Measurements from ENCODE around the gene TXNDC17. TPM values are rescaled to one million over a fixed set of nuclear protein-coding genes. Genes with fewer than 3 reads are reported as not detected.

Gene TXNDC17
- total and polyA plus RNA-seq, 2 of the 13 experiments (the other 11 are each of a cell fraction or from before 2014, with no cell fraction given): 188 to 266 TPM

- Histone ChIP-seq H3K27me3 (ENCODE audit: control insufficient read depth in 1 of 2, insufficient read depth in 2 of 2, low read length in 2 of 2) (no peaks in the 10 kb centered on the region), H3K4me2 (ENCODE audit: low read depth, low read length) (no peak overlapping the region), H3K9ac (ENCODE audit: insufficient read depth, low read depth, low read length) (no peak overlapping the region), H4K20me1 (ENCODE audit: insufficient read depth, low read length) (no peaks in the 10 kb centered on the region), H2AFZ (ENCODE audit: low read length) (no peak overlapping the region), H3K9me3 (ENCODE audit: low read length) (no peaks in the 10 kb centered on the region), H3K79me2 (ENCODE audit: insufficient read depth, low read length) (no peaks in the 10 kb centered on the region), H3K27ac (ENCODE audit: extremely low read length, insufficient read depth, low read length) (no peak overlapping the region), H3K4me1 (ENCODE audit: insufficient read depth, low read length) (peaks cover 40% of the 10 kb centered on the region), H3K36me3 (replicated peaks in 1 of 2; ENCODE audit: control insufficient read depth in 1 of 2, insufficient read depth in 2 of 2, low read length in 2 of 2) (peaks cover 11 to 47% of the 10 kb centered on the region in 2 experiments), H3K4me3 (replicated peaks in 1 of 3; ENCODE audit: insufficient read depth in 1 of 3, low read depth in 2 of 3, low read length in 3 of 3) (no peak overlapping the region)
- intact Hi-C loops (cut with micrococcal nuclease; ENCODE audit: unreplicated experiment): no loop called here
- FAIRE-seq (no peak), ATAC-seq (no peak), DNase-seq (ENCODE audit: low spot score) (no peak)
- in situ Hi-C loops (cut with HindIII; ENCODE audit: extremely low pct_ligation_motif_present, low pct_unique_long_range_greater_than_20kb): no loop called here
- 93% methylated on average over 9 of the region's 9 CpGs for WGBS (ENCODE audit: low lambda C conversion rate)
- BruUV-seq (replicated peaks): no TSS peak
- ChIA-PET POLR2A (interaction anchor here (1.4 to 2.1 kb wide), 3 partner anchors 11 to 24 kb away, joined by 3 to 9 read pairs (median 4); partner anchors contain the start of gene SLC13A5), CTCF (ENCODE audit: low intra/inter-chr PET ratio, low total read pairs) (no interaction called here)
- TF ChIP-seq MYC (CRISPR knock-in tag; IDR thresholded peaks at IDR 0.05; ENCODE audit: borderline replicate concordance) (no peak), MAFK (conservative IDR thresholded peaks at IDR 0.05 in 1 of 2, IDR thresholded peaks at IDR 0.05 in 1 of 2; ENCODE audit: low read length in 2 of 2) (peak; percentile 47 to 68), DNMT3B (CRISPR knock-in tag; conservative IDR thresholded peaks at IDR 0.05) (no peak), ZNF513 (CRISPR knock-in tag; conservative IDR thresholded peaks at IDR 0.05) (no peak), ZC3H13 (CRISPR knock-in tag; IDR thresholded peaks at IDR 0.05) (no peak), MAFF (IDR thresholded peaks at IDR 0.05; ENCODE audit: low read depth, low read length) (peak; percentile 25; the same call in 1 of the 2 replicates)
These were observed 48.1 kb downstream of the TXNDC17 start for GRCh38 chr17:6688944-6689343.

- H3K4me1 ChIP-seq (ENCODE audit: insufficient read depth, low read length): peaks cover 24% of the 10 kb centered on the region
- ChIA-PET POLR2A (interaction anchor here (1.2 to 2.3 kb wide), 4 partner anchors 10 to 22 kb away, joined by 4 to 9 read pairs (median 8); partner anchors contain the start of gene SLC13A5), CTCF (ENCODE audit: low intra/inter-chr PET ratio, low total read pairs) (no interaction called here)
- DNase-seq (ENCODE audit: low spot score): no peak
- ATAC-seq: no peak; the same call in 2 of the 3 replicates
- BruUV-seq (replicated peaks): no TSS peak
- H4K20me1 ChIP-seq (ENCODE audit: insufficient read depth, low read length): no peaks in the 10 kb centered on the region
- WGBS (ENCODE audit: low lambda C conversion rate): 100% methylated on average over 7 of the region's 11 CpGs
- H3K4me3 ChIP-seq (replicated peaks in 1 of 3; ENCODE audit: insufficient read depth in 1 of 3, low read depth in 2 of 3, low read length in 3 of 3): no peak overlapping the region
- intact Hi-C loops (cut with micrococcal nuclease; ENCODE audit: unreplicated experiment): no loop called here
- peaks cover 23 to 63% of the 10 kb centered on the region in 2 experiments for H3K36me3 ChIP-seq (replicated peaks in 1 of 2; ENCODE audit: control insufficient read depth in 1 of 2, insufficient read depth in 2 of 2, low read length in 2 of 2)
- H3K9ac ChIP-seq (ENCODE audit: insufficient read depth, low read depth, low read length): no peak overlapping the region
- peak; percentile 36 for TF ChIP-seq ZNF687 (CRISPR knock-in tag; IDR thresholded peaks at IDR 0.05)
- no peak for TF ChIP-seq ZNF446 (CRISPR knock-in tag; IDR thresholded peaks at IDR 0.05)
- no peak overlapping the region for H3K27ac ChIP-seq (ENCODE audit: extremely low read length, insufficient read depth, low read length)
- no peak overlapping the region for H2AFZ ChIP-seq (ENCODE audit: low read length)
- in situ Hi-C loops (cut with HindIII; ENCODE audit: extremely low pct_ligation_motif_present, low pct_unique_long_range_greater_than_20kb): no loop called here
- H3K79me2 ChIP-seq (ENCODE audit: insufficient read depth, low read length): no peaks in the 10 kb centered on the region
- H3K9me3 ChIP-seq (ENCODE audit: low read length): no peaks in the 10 kb centered on the region
- FAIRE-seq: no peak
- no peak overlapping the region for H3K4me2 ChIP-seq (ENCODE audit: low read depth, low read length)
- no peaks in the 10 kb centered on the region for H3K27me3 ChIP-seq (ENCODE audit: control insufficient read depth in 1 of 2, insufficient read depth in 2 of 2, low read length in 2 of 2)
These were observed 49.8 kb downstream of the TXNDC17 start for GRCh38 chr17:6690641-6691040.

Data from HepG2 (cell line).